ENCODE data around the gene HK2. TPM values are rescaled to one million over a fixed set of nuclear protein-coding genes. Genes with fewer than 3 reads are reported as not detected.
A peak's percentile ranks its signal among the peaks of the same experiment; 100 is the strongest.

The HK2 gene
- total and polyA plus RNA-seq, 7 experiments from 2014 or later, result 3.6 to 74.6 (median 12.1) TPM

- Mint-ChIP-seq H3K27me3 (no peaks in the 10 kb centered on the region), H3K9me3 (no peaks in the 10 kb centered on the region), H3K27ac (no peak overlapping the region), H3K4me1 (peaks cover 0 to 6% (median 0%) of the 10 kb centered on the region in 7 donors), H3K4me3 (no peak overlapping the region), H3K36me3 (peaks cover 26 to 76% (median 43%) of the 10 kb centered on the region in 5 donors)
- POLR2A ChIA-PET, result no interaction called here
- peaks cover 0 to 95% (median 29%) of the 10 kb centered on the region in 3 experiments for H3K36me3 ChIP-seq (ENCODE audit: control insufficient read depth in 2 of 3, insufficient read depth in 3 of 3, low read length in 3 of 3)
- no peak for DNase-seq
- H3K4me3 ChIP-seq (ENCODE audit: low read length), result no peak overlapping the region
- H3K9me3 ChIP-seq (ENCODE audit: control insufficient read depth in 2 of 3, low read length in 3 of 3), result no peaks in the 10 kb centered on the region
- no peak for ATAC-seq
- H3K27me3 ChIP-seq (ENCODE audit: control insufficient read depth in 2 of 2, insufficient read depth in 2 of 2, low read length in 2 of 2), result no peaks in the 10 kb centered on the region
- CTCF ChIA-PET, result no interaction called here
- no peaks in the 10 kb centered on the region for H3K4me1 ChIP-seq (ENCODE audit: control insufficient read depth in 2 of 2, insufficient read depth in 2 of 2, low read length in 2 of 2)
- intact Hi-C loops (cut with micrococcal nuclease), result no loop called here
- no peak overlapping the region for H3K27ac ChIP-seq (ENCODE audit: low read depth, low read length)
Measured at GRCh38 chr2:74882299-74882687, 48.4 kb downstream of the HK2 start.

GRCh38 chr2:74883011-74883410 lies 49.1 kb downstream of the HK2 start:
- no peak for ATAC-seq
- H3K27me3 ChIP-seq (ENCODE audit: control insufficient read depth in 2 of 2, insufficient read depth in 2 of 2, low read length in 2 of 2), result no peaks in the 10 kb centered on the region
- H3K9me3 ChIP-seq (ENCODE audit: control insufficient read depth in 2 of 3, low read length in 3 of 3), result no peaks in the 10 kb centered on the region
- Mint-ChIP-seq H3K36me3 (peaks cover 30 to 76% (median 47%) of the 10 kb centered on the region in 5 donors), H3K27me3 (no peaks in the 10 kb centered on the region), H3K4me3 (no peak overlapping the region), H3K4me1 (peaks cover 0 to 6% (median 0%) of the 10 kb centered on the region in 7 donors), H3K9me3 (no peaks in the 10 kb centered on the region), H3K27ac (no peak overlapping the region)
- peaks cover 0 to 96% (median 31%) of the 10 kb centered on the region in 3 experiments for H3K36me3 ChIP-seq (ENCODE audit: control insufficient read depth in 2 of 3, insufficient read depth in 3 of 3, low read length in 3 of 3)
- POLR2A ChIA-PET, result no interaction called here
- H3K27ac ChIP-seq (ENCODE audit: low read depth, low read length), result no peak overlapping the region
- DNase-seq, result no peak
- no peak overlapping the region for H3K4me3 ChIP-seq (ENCODE audit: low read length)
- no peaks in the 10 kb centered on the region for H3K4me1 ChIP-seq (ENCODE audit: control insufficient read depth in 2 of 2, insufficient read depth in 2 of 2, low read length in 2 of 2)
- CTCF ChIA-PET, result no interaction called here
- intact Hi-C loops (cut with micrococcal nuclease), result no loop called here

GRCh38 chr2:74884118-74884762 lies 50.3 kb downstream of the HK2 start:
- ATAC-seq (no peak), DNase-seq (no peak)
- Histone ChIP-seq H3K27ac (ENCODE audit: low read depth, low read length) (no peak overlapping the region), H3K4me1 (ENCODE audit: control insufficient read depth in 2 of 2, insufficient read depth in 2 of 2, low read length in 2 of 2) (no peaks in the 10 kb centered on the region), H3K36me3 (ENCODE audit: control insufficient read depth in 2 of 3, insufficient read depth in 3 of 3, low read length in 3 of 3) (peaks cover 0 to 96% (median 40%) of the 10 kb centered on the region in 3 experiments), H3K4me3 (ENCODE audit: low read length) (no peak overlapping the region), H3K9me3 (ENCODE audit: control insufficient read depth in 2 of 3, low read length in 3 of 3) (no peaks in the 10 kb centered on the region), H3K27me3 (ENCODE audit: control insufficient read depth in 2 of 2, insufficient read depth in 2 of 2, low read length in 2 of 2) (no peaks in the 10 kb centered on the region)
- peaks cover 0 to 6% (median 0%) of the 10 kb centered on the region in 7 donors for H3K4me1 Mint-ChIP-seq
- no peaks in the 10 kb centered on the region for H3K9me3 Mint-ChIP-seq
- intact Hi-C loops (cut with micrococcal nuclease), result no loop called here
- H3K27ac Mint-ChIP-seq, result no peak overlapping the region
- POLR2A ChIA-PET, result no interaction called here
- no peak overlapping the region for H3K4me3 Mint-ChIP-seq
- H3K36me3 Mint-ChIP-seq, result peaks cover 34 to 74% (median 51%) of the 10 kb centered on the region in 5 donors
- H3K27me3 Mint-ChIP-seq, result no peaks in the 10 kb centered on the region
- CTCF ChIA-PET, result interaction anchor here (0.5 kb wide), 1 partner anchor 9 kb away, joined by 3 read pairs; no protein-coding TSS in a partner anchor

- Histone ChIP-seq H3K27me3 (ENCODE audit: control insufficient read depth in 2 of 2, insufficient read depth in 2 of 2, low read length in 2 of 2) (no peaks in the 10 kb centered on the region), H3K4me1 (ENCODE audit: control insufficient read depth in 2 of 2, insufficient read depth in 2 of 2, low read length in 2 of 2) (no peaks in the 10 kb centered on the region), H3K27ac (ENCODE audit: low read depth, low read length) (no peak overlapping the region), H3K36me3 (ENCODE audit: control insufficient read depth in 2 of 3, insufficient read depth in 3 of 3, low read length in 3 of 3) (peaks cover 0 to 96% (median 34%) of the 10 kb centered on the region in 3 experiments), H3K4me3 (ENCODE audit: low read length) (no peak overlapping the region), H3K9me3 (ENCODE audit: control insufficient read depth in 2 of 3, low read length in 3 of 3) (no peaks in the 10 kb centered on the region)
- Mint-ChIP-seq H3K36me3 (peaks cover 40 to 74% (median 51%) of the 10 kb centered on the region in 5 donors), H3K4me1 (peaks cover 0 to 6% (median 0%) of the 10 kb centered on the region in 7 donors), H3K27ac (no peak overlapping the region), H3K27me3 (no peaks in the 10 kb centered on the region), H3K4me3 (no peak overlapping the region), H3K9me3 (no peaks in the 10 kb centered on the region)
- POLR2A ChIA-PET, result no interaction called here
- intact Hi-C loops (cut with micrococcal nuclease), result no loop called here
- CTCF ChIA-PET, result no interaction called here
- ATAC-seq (no peak), DNase-seq (no peak)
Measured at GRCh38 chr2:74884866-74885265, 50.9 kb downstream of the HK2 start.

- Mint-ChIP-seq H3K4me3 (no peak overlapping the region), H3K9me3 (no peaks in the 10 kb centered on the region), H3K27ac (no peak overlapping the region), H3K36me3 (peaks cover 41 to 78% (median 58%) of the 10 kb centered on the region in 5 donors), H3K4me1 (peaks cover 0 to 8% (median 0%) of the 10 kb centered on the region in 7 donors), H3K27me3 (no peaks in the 10 kb centered on the region)
- H3K36me3 ChIP-seq (ENCODE audit: control insufficient read depth in 2 of 3, insufficient read depth in 3 of 3, low read length in 3 of 3), result peaks cover 0 to 96% (median 32%) of the 10 kb centered on the region in 3 experiments
- intact Hi-C loops (cut with micrococcal nuclease), result no loop called here
- H3K27ac ChIP-seq (ENCODE audit: low read depth, low read length), result no peak overlapping the region
- H3K4me3 ChIP-seq (ENCODE audit: low read length), result no peak overlapping the region
- no peaks in the 10 kb centered on the region for H3K9me3 ChIP-seq (ENCODE audit: control insufficient read depth in 2 of 3, low read length in 3 of 3)
- no peaks in the 10 kb centered on the region for H3K4me1 ChIP-seq (ENCODE audit: control insufficient read depth in 2 of 2, insufficient read depth in 2 of 2, low read length in 2 of 2)
- H3K27me3 ChIP-seq (ENCODE audit: control insufficient read depth in 2 of 2, insufficient read depth in 2 of 2, low read length in 2 of 2), result no peaks in the 10 kb centered on the region
- no peak for ATAC-seq
- DNase-seq, result no peak
- POLR2A ChIA-PET, result no interaction called here
- CTCF ChIA-PET, result no interaction called here
Measured at GRCh38 chr2:74886251-74886650, 52.3 kb downstream of the HK2 start.

- H3K4me1 ChIP-seq (ENCODE audit: control insufficient read depth in 2 of 2, insufficient read depth in 2 of 2, low read length in 2 of 2), result no peaks in the 10 kb centered on the region
- H3K36me3 Mint-ChIP-seq, result peaks cover 41 to 81% (median 63%) of the 10 kb centered on the region in 5 donors
- POLR2A ChIA-PET, result no interaction called here
- H3K9me3 ChIP-seq (ENCODE audit: control insufficient read depth in 2 of 3, low read length in 3 of 3), result no peaks in the 10 kb centered on the region
- no peak overlapping the region for H3K4me3 ChIP-seq (ENCODE audit: low read length)
- CTCF ChIA-PET, result interaction anchor here (0.6 kb wide), 1 partner anchor 1062 kb away, joined by 3 read pairs; no protein-coding TSS in a partner anchor
- no peak overlapping the region for H3K27ac ChIP-seq (ENCODE audit: low read depth, low read length)
- peak overlapping the region in 2 of 9 donors; percentile 4 to 73 for H3K27ac Mint-ChIP-seq
- ATAC-seq (no peak), DNase-seq (no peak)
- H3K4me3 Mint-ChIP-seq, result no peak overlapping the region
- no peaks in the 10 kb centered on the region for H3K27me3 Mint-ChIP-seq
- intact Hi-C loops (cut with micrococcal nuclease), result no loop called here
- H3K27me3 ChIP-seq (ENCODE audit: control insufficient read depth in 2 of 2, insufficient read depth in 2 of 2, low read length in 2 of 2), result no peaks in the 10 kb centered on the region
- H3K4me1 Mint-ChIP-seq, result peaks cover 0 to 8% (median 0%) of the 10 kb centered on the region in 7 donors
- no peaks in the 10 kb centered on the region for H3K9me3 Mint-ChIP-seq
- H3K36me3 ChIP-seq (ENCODE audit: control insufficient read depth in 2 of 3, insufficient read depth in 3 of 3, low read length in 3 of 3), result peaks cover 0 to 95% (median 26%) of the 10 kb centered on the region in 3 experiments
Measured at GRCh38 chr2:74886811-74887210, 52.9 kb downstream of the HK2 start.

- POLR2A ChIA-PET, result no interaction called here
- Histone ChIP-seq H3K4me1 (ENCODE audit: control insufficient read depth in 2 of 2, insufficient read depth in 2 of 2, low read length in 2 of 2) (no peaks in the 10 kb centered on the region), H3K9me3 (ENCODE audit: control insufficient read depth in 2 of 3, low read length in 3 of 3) (no peaks in the 10 kb centered on the region), H3K4me3 (ENCODE audit: low read length) (no peak overlapping the region), H3K27ac (ENCODE audit: low read depth, low read length) (no peak overlapping the region), H3K27me3 (ENCODE audit: control insufficient read depth in 2 of 2, insufficient read depth in 2 of 2, low read length in 2 of 2) (no peaks in the 10 kb centered on the region), H3K36me3 (ENCODE audit: control insufficient read depth in 2 of 3, insufficient read depth in 3 of 3, low read length in 3 of 3) (peaks cover 0 to 90% (median 21%) of the 10 kb centered on the region in 3 experiments)
- DNase-seq (no peak), ATAC-seq (no peak)
- H3K4me1 Mint-ChIP-seq, result peaks cover 0 to 8% (median 0%) of the 10 kb centered on the region in 7 donors
- peaks cover 41 to 81% (median 67%) of the 10 kb centered on the region in 5 donors for H3K36me3 Mint-ChIP-seq
- CTCF ChIA-PET, result interaction anchor here (0.6 kb wide), 1 partner anchor 1063 kb away, joined by 3 read pairs; no protein-coding TSS in a partner anchor
- H3K4me3 Mint-ChIP-seq, result no peak overlapping the region
- no peaks in the 10 kb centered on the region for H3K27me3 Mint-ChIP-seq
- intact Hi-C loops (cut with micrococcal nuclease), result no loop called here
- peak overlapping the region in 1 of 9 donors; percentile 49 for H3K27ac Mint-ChIP-seq
- H3K9me3 Mint-ChIP-seq, result no peaks in the 10 kb centered on the region
Measured at GRCh38 chr2:74887445-74887951, 53.6 kb downstream of the HK2 start.
